Esophagus muscularis mucosa (tissue), 2 donors: ENCODE results near the gene RAB42.

Experiments
- POLR2A ChIP-seq: fragments of 450-650 bp; IDR thresholded peaks from one replicate; pipeline ENCODE4 v1.6.1; 2017; ENCODE audit warnings: antibody characterized with exemption, moderate library complexity, mild to moderate bottlenecking, low read depth
- POLR2AphosphoS5 ChIP-seq, 2 donors: sonication (generic); formaldehyde crosslinking; IDR thresholded peaks; one replicate each; pipeline ENCODE4 v1.6.1; 2017; ENCODE audit warnings: antibody characterized with exemption in 2 of 2

- peak; percentile 77 for TF ChIP-seq POLR2A
- TF ChIP-seq POLR2AphosphoS5 (IDR thresholded peaks at IDR 0.05) = peak; percentile 97 to 98
These were observed 39.1 kb upstream of the RAB42 start, which contains the start of gene TRNAU1AP for GRCh38 chr1:28552758-28553663.
